HG03280 (cell line): ENCODE data around the gene ACO2.

ENCODE experiments used
- ATAC-seq: cut with Tn5 transposase; IDR thresholded peaks from one replicate; pipeline ENCODE4 v1.9.1; 2021; ENCODE audit warnings: mild to moderate bottlenecking, moderate library complexity; ENCODE audit not compliant: unreplicated experiment

Gene ACO2

GRCh38 chr22:41488076-41488475 is 19.2 kb downstream of the ACO2 start:
- no peak for ATAC-seq

- no peak for ATAC-seq
Measured at GRCh38 chr22:41488596-41489385, 19.9 kb downstream of the ACO2 start.

GRCh38 chr22:41491374-41492100 is 22.6 kb downstream of the ACO2 start:
- no peak for ATAC-seq

GRCh38 chr22:41498303-41498835 is 29.5 kb downstream of the ACO2 start:
- ATAC-seq: no peak

GRCh38 chr22:41499624-41500280 is 30.8 kb downstream of the ACO2 start:
- ATAC-seq: no peak

- no peak for ATAC-seq
Measured at GRCh38 chr22:41500303-41500702, 31.4 kb downstream of the ACO2 start.

GRCh38 chr22:41501209-41501608 is 32.3 kb downstream of the ACO2 start:
- no peak for ATAC-seq

GRCh38 chr22:41504397-41504796 is 35.5 kb downstream of the ACO2 start:
- ATAC-seq: no peak

- ATAC-seq: no peak
Measured at GRCh38 chr22:41504816-41505215, 35.9 kb downstream of the ACO2 start.

GRCh38 chr22:41505511-41506220 is 36.7 kb downstream of the ACO2 start:
- no peak for ATAC-seq

GRCh38 chr22:41507330-41508063 is 38.6 kb downstream of the ACO2 start:
- ATAC-seq: no peak

- ATAC-seq: no peak
Measured at GRCh38 chr22:41508770-41509170, 39.9 kb downstream of the ACO2 start.

GRCh38 chr22:41511521-41511968 is 42.6 kb downstream of the ACO2 start:
- ATAC-seq: no peak

GRCh38 chr22:41512421-41513194 is 43.7 kb downstream of the ACO2 start:
- no peak for ATAC-seq

GRCh38 chr22:41513391-41513790 is 44.5 kb downstream of the ACO2 start:
- no peak for ATAC-seq

GRCh38 chr22:41516462-41516861 is 47.5 kb downstream of the ACO2 start:
- ATAC-seq: no peak

GRCh38 chr22:41517172-41518047 is 48.5 kb downstream of the ACO2 start:
- no peak for ATAC-seq

GRCh38 chr22:41518048-41518347 is 49.1 kb downstream of the ACO2 start:
- ATAC-seq: no peak

GRCh38 chr22:41521126-41521525 is 52.2 kb downstream of the ACO2 start:
- ATAC-seq: no peak
